ENCODE data around the gene FLVCR2. TPM values are rescaled to one million over a fixed set of nuclear protein-coding genes. Genes with fewer than 3 reads are reported as not detected.

Gene FLVCR2
- total RNA-seq, 1 experiment from 2014 or later, result 13.4 TPM

GRCh38 chr14:75667099-75667765 lies 88.8 kb downstream of the FLVCR2 start:
- no peaks in the 10 kb centered on the region for H3K4me1 Mint-ChIP-seq (ENCODE audit: low read depth, unreplicated experiment)
- Histone ChIP-seq H3K9me3 (no peaks in the 10 kb centered on the region), H3K4me3 (ENCODE audit: low read depth, low read length) (no peak overlapping the region), H3K27me3 (replicated peaks; ENCODE audit: control insufficient read depth, insufficient read depth, low read length) (no peaks in the 10 kb centered on the region), H3K36me3 (ENCODE audit: control insufficient read depth, insufficient read depth, low read length) (no peaks in the 10 kb centered on the region), H3K4me1 (no peaks in the 10 kb centered on the region)
- H3K27ac Mint-ChIP-seq (ENCODE audit: unreplicated experiment), result no peak overlapping the region
- no peak for DNase-seq
- ChIA-PET CTCF (interaction anchor here (1.0 kb wide), 1 partner anchor 90 kb away, joined by 3 read pairs; no protein-coding TSS in a partner anchor), POLR2A (no interaction called here)
- BruUV-seq (replicated peaks), result no TSS peak
- H3K9me3 Mint-ChIP-seq (ENCODE audit: unreplicated experiment), result no peaks in the 10 kb centered on the region
- intact Hi-C loops (cut with micrococcal nuclease; ENCODE audit: unreplicated experiment), result no loop called here
- no peak overlapping the region for H3K4me3 Mint-ChIP-seq (ENCODE audit: unreplicated experiment)
- no peaks in the 10 kb centered on the region for H3K27me3 Mint-ChIP-seq (ENCODE audit: insufficient read depth, unreplicated experiment)
- no peak for TF ChIP-seq CTCF (IDR thresholded peaks at IDR 0.05; ENCODE audit: insufficient read depth in 1 of 2, low read depth in 1 of 2, low read length in 1 of 2, severe bottlenecking in 1 of 2, unreplicated experiment in 1 of 2)
- H3K36me3 Mint-ChIP-seq (ENCODE audit: insufficient read depth, unreplicated experiment), result peaks cover 29% of the 10 kb centered on the region

- no peak for DNase-seq
- Mint-ChIP-seq H3K9me3 (ENCODE audit: unreplicated experiment) (no peaks in the 10 kb centered on the region), H3K36me3 (ENCODE audit: insufficient read depth, unreplicated experiment) (peaks cover 22% of the 10 kb centered on the region), H3K27ac (ENCODE audit: unreplicated experiment) (no peak overlapping the region), H3K4me1 (ENCODE audit: low read depth, unreplicated experiment) (no peaks in the 10 kb centered on the region), H3K4me3 (ENCODE audit: unreplicated experiment) (no peak overlapping the region), H3K27me3 (ENCODE audit: insufficient read depth, unreplicated experiment) (no peaks in the 10 kb centered on the region)
- H3K4me3 ChIP-seq (ENCODE audit: low read depth, low read length), result no peak overlapping the region
- H3K36me3 ChIP-seq (ENCODE audit: control insufficient read depth, insufficient read depth, low read length), result no peaks in the 10 kb centered on the region
- no peaks in the 10 kb centered on the region for H3K4me1 ChIP-seq
- intact Hi-C loops (cut with micrococcal nuclease; ENCODE audit: unreplicated experiment), result no loop called here
- POLR2A ChIA-PET, result interaction anchor here (0.6 kb wide), 3 partner anchors 12 to 242 kb away, joined by 4 to 9 read pairs (median 4); partner anchors contain the start of gene ERG28
- H3K27me3 ChIP-seq (replicated peaks; ENCODE audit: control insufficient read depth, insufficient read depth, low read length), result no peaks in the 10 kb centered on the region
- no peak for TF ChIP-seq CTCF (IDR thresholded peaks at IDR 0.05; ENCODE audit: insufficient read depth in 1 of 2, low read depth in 1 of 2, low read length in 1 of 2, severe bottlenecking in 1 of 2, unreplicated experiment in 1 of 2)
- CTCF ChIA-PET, result interaction anchor here (0.6 kb wide), 2 partner anchors 18 to 896 kb away, joined by 3 read pairs; no protein-coding TSS in a partner anchor
- BruUV-seq (replicated peaks), result no TSS peak
- H3K9me3 ChIP-seq, result no peaks in the 10 kb centered on the region
These were observed 94.3 kb downstream of the FLVCR2 start for GRCh38 chr14:75672605-75673192.

- Mint-ChIP-seq H3K27ac (ENCODE audit: unreplicated experiment) (no peak overlapping the region), H3K4me1 (ENCODE audit: low read depth, unreplicated experiment) (no peaks in the 10 kb centered on the region), H3K4me3 (ENCODE audit: unreplicated experiment) (no peak overlapping the region), H3K27me3 (ENCODE audit: insufficient read depth, unreplicated experiment) (no peaks in the 10 kb centered on the region), H3K36me3 (ENCODE audit: insufficient read depth, unreplicated experiment) (peaks cover 22% of the 10 kb centered on the region), H3K9me3 (ENCODE audit: unreplicated experiment) (no peaks in the 10 kb centered on the region)
- H3K9me3 ChIP-seq, result no peaks in the 10 kb centered on the region
- DNase-seq, result no peak
- ChIA-PET CTCF (interaction anchor here (0.6 kb wide), 1 partner anchor 896 kb away, joined by 3 read pairs; no protein-coding TSS in a partner anchor), POLR2A (interaction anchor here (0.6 kb wide), 2 partner anchors 94 to 241 kb away, joined by 4 to 9 read pairs; no protein-coding TSS in a partner anchor)
- no peaks in the 10 kb centered on the region for H3K27me3 ChIP-seq (replicated peaks; ENCODE audit: control insufficient read depth, insufficient read depth, low read length)
- no peaks in the 10 kb centered on the region for H3K36me3 ChIP-seq (ENCODE audit: control insufficient read depth, insufficient read depth, low read length)
- no peaks in the 10 kb centered on the region for H3K4me1 ChIP-seq
- no peak overlapping the region for H3K4me3 ChIP-seq (ENCODE audit: low read depth, low read length)
- BruUV-seq (replicated peaks), result no TSS peak
- no peak for TF ChIP-seq CTCF (IDR thresholded peaks at IDR 0.05; ENCODE audit: insufficient read depth in 1 of 2, low read depth in 1 of 2, low read length in 1 of 2, severe bottlenecking in 1 of 2, unreplicated experiment in 1 of 2)
- intact Hi-C loops (cut with micrococcal nuclease; ENCODE audit: unreplicated experiment), result no loop called here
These were observed 95.1 kb downstream of the FLVCR2 start for GRCh38 chr14:75673345-75674035.
